HL-60/S4 treated with phorbol 12-myristate 13-acetate at 8.2 ng/mL for 4 days and 3 days (cell line): ENCODE results near the gene ZNF341.
"Not testable (repeated sequence)": the region's sequence is repeated elsewhere in the genome, so short reads cannot be mapped to it uniquely, and the experiment has no call there.

Experiments
- in situ Hi-C: fragments of 300-500 bp; cut with MboI; formaldehyde crosslinking; loops from 2 replicates; pipeline ENCODE4 v1.15.0; 2022; ENCODE audit warnings: low sequenced_read_pairs

ZNF341 gene

GRCh38 chr20:33791959-33792597 is 60.3 kb downstream of the ZNF341 start:
- in situ Hi-C loops: no loop called here

DNA sequence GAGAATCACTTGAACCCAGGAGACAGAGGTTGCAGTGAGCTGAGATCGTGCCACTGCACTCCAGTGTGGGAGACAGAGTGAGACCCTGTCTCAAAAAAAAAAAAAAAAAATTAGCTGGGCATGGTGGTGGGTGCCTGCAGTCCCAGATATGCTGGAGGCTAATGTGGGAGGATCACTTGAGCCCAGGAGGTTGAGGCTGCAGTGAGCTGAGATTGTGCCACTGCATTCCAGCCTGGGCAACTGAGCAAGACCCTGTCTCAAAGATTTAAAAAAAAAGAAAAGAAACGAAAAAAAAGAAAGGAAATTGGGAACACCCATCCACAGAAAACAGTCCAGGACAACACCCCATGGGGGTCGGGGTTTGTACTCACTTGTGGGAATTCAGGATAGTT is 60.8 kb downstream of the ZNF341 start:
- in situ Hi-C loops: not testable (repeated sequence)

- in situ Hi-C loops: no loop called here
Observed at GRCh38 chr20:33793011-33793931, 61.5 kb downstream of the ZNF341 start.

DNA sequence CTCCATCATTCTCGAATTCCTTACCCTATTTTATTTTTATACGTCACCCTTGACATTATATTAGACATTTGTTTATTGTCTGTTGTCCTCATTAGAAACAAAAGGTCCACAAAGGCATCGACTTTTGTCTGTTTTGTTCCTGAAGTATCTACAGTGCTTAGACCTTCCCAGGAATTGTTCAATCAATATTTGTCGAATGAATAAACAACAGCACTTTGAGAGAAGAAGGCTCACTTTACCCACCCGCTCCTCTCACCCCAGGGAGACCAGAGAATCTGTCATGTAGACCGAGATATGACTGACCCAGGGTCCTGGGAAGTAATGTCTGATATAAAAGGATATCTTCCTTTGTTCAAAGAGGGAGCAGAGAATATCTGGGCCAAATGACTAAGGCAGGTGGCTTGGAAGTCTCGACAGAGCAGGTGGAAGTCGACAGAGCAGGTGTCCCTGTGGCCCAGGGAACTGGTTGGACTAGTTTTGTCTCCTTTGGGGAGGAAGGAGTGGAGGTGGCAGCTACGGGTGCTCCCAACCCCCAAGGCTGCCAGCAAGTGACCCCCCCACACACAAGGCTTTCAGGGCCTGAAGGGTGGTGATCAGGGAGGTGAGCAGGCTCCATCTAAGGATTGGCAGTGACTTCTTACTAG is 64.6 kb downstream of the ZNF341 start:
- in situ Hi-C loops: no loop called here

DNA sequence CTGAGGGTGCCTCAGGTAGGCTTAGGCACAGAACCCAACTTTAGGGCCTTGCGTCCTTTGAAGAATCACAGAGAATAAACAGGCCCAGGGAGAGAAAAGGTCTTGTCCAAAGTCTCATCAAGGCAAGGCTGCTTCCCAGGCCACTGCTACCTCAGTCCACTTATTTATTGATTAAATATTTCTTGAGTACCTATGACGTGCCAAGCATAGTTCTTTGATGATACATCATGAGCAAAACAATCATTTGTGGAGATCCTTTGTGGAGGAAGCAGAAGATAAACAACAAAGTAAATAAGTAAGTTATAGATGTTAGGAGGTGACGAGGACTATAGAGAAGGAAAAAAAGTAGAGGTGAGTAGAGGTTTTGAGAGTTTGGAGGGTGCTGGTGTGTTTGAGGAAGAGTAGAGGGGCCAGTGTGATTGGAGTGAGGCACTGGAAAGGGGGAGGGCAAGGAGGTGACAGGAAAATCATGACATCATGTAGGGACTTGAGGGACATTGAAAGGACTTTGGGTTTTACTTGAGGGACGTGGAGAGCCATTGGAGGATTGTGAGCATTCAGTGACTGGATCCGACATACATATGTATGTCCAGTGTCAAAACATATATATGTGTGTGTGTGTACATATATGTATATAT is 65.2 kb downstream of the ZNF341 start:
- in situ Hi-C loops: no loop called here

- in situ Hi-C loops: no loop called here
Observed at GRCh38 chr20:33798444-33798843, 66.6 kb downstream of the ZNF341 start.

DNA sequence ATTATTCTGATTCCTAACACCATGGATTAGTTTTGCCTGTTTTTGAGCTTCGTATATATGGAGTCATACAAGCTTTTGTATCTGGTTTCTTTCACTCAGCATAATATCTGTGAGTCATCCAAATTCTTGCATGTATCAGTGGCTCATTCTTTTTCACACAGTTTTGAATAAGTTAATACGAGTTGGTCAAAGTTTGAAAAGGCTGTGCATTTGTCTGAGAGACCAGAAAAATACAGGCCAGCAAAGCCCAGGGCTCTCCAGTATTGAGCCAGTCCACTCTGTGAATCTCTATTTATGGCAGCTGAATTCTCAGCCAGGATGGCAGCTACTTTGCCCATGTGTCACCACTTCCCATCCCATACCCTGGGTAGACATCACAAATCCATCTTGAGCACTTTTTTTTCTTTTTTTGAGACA is 72.1 kb downstream of the ZNF341 start:
- in situ Hi-C loops: no loop called here

DNA sequence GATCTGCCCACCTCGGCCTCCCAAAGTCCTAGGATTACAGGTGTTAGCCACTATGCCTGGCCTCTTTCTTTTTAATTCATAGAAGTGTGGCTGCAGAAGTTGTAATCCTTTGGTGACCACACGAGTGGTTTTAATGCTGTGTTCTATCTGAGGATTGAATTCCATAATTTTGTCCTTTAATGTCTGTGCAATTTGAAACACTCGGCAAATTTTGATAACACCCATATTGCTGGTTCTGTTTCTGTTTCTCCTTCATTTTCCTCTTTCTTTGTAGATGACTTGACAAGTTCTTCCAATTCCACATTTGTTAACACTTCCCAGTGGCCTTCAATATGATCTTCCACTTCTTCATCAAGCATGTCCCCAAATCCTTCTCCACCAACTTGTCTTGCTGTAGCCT is 76.6 kb downstream of the ZNF341 start:
- in situ Hi-C loops: no loop called here

- in situ Hi-C loops: no loop called here
Observed at GRCh38 chr20:33810259-33810658, 78.5 kb downstream of the ZNF341 start.

DNA sequence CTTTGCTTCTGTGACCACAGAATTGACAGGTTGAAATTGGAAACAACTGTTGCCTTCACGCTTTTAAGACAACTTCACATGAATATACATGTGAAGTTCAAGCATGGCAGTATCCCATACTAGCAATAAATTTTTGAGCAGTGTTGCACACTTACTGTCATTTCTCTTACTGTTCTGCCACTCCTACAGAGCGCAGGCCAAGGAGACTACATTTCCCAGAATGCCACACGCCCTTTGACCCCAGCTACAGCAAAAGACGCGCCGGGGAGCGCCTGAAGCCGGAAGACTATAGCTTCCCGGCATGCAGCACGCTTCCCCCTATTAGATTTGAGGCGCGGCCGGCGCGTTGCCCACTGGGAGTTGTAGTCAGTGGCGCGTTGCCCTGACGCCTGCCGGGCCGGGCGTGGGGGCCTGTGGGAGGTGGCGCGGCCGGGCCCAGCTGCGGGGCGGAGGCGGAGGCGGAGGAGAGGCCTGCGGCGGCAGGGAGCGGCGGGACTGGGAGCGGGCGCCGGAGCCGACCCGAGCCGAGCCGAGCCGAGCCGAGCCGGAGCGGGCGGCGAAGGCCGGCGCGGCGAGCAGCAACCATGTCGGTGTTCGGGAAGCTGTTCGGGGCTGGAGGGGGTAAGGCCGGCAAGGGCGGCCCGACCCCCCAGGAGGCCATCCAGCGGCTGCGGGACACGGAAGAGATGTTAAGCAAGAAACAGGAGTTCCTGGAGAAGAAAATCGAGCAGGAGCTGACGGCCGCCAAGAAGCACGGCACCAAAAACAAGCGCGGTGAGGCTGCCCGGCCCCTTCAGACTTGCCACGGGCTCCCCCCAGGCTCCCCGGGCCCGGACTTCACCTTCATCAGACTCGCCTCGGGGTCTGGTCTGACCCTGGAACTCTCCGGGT is 79.3 kb downstream of the ZNF341 start, which contains the start of gene CHMP4B:
CHMP4B (plus strand) TSS at position 464 of the 891 bp plus-strand sequence; CDS start at position 585, 121 bp downstream.
- in situ Hi-C loops: no loop called here

DNA sequence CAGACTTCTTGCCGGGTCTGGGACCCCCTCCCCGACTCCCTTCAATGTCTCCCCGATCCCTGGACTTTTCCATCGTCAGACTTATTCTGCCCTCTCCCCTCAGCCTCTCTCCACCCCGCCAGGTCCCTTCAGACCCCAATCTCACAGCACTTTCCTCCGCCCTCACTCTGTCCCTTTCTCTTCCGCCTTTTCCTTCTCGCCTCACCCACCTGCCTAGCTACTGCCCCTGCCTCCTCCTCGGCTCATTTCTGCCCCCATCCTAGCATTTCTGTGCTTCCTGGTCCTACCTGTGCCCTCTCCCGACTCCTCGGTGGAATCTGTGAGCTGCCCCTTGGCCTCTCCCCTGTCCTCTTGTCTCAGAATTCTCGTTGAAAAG is 80.0 kb downstream of the ZNF341 start:
- in situ Hi-C loops: no loop called here

GRCh38 chr20:33812152-33812849 is 80.5 kb downstream of the ZNF341 start:
- in situ Hi-C loops: no loop called here

DNA sequence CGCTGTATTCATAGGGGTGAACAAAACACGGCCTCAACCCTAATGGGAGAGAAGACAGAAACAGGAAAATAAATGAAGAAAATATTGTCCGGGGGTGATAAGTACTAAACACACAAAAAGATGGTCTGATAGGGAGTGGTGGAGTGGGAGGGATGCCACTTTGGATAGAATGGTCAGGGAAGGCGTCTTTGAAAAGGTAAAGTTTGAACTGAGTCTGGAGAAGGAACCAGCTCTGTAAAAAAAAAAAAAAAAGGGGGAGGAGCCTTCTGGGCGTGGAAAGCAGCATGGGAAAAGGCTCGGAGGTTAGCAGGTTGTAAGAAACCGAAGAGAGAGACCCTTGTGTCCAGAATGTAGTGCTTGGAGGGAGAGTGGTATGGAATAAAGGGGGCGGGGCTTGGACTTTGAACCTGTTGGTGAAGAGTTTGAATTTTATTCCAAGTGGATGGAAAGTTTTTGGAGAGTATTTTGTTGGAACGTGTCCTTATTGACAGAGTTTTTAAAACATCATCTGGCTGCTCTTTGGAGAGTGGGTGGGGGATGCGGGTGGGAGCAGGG is 81.2 kb downstream of the ZNF341 start:
- in situ Hi-C loops: no loop called here

GRCh38 chr20:33814238-33814712 is 82.5 kb downstream of the ZNF341 start:
- in situ Hi-C loops: no loop called here

- in situ Hi-C loops: no loop called here
Observed at GRCh38 chr20:33815671-33816070, 83.9 kb downstream of the ZNF341 start.

- in situ Hi-C loops: no loop called here
Observed at GRCh38 chr20:33816191-33816590, 84.4 kb downstream of the ZNF341 start.

DNA sequence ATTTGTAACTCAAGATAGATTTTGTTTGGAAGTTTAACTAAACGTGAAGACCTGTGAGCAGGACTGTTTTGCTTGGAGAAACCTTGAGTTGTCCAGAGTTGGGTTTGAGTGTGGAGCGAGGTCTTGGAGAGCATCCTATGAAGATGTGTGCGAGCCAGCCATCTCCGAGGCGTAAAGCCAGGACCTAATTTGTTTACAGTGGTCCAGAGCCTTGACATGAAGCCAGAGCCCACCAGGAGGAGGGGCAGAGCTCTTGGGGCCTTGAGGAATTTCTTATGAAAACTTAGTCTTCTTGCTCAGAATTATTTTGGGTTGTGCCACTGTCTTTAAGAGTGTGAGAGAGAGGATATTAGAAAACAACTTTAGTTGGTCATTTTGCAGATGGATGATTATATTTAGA is 85.6 kb downstream of the ZNF341 start:
- in situ Hi-C loops: no loop called here

DNA sequence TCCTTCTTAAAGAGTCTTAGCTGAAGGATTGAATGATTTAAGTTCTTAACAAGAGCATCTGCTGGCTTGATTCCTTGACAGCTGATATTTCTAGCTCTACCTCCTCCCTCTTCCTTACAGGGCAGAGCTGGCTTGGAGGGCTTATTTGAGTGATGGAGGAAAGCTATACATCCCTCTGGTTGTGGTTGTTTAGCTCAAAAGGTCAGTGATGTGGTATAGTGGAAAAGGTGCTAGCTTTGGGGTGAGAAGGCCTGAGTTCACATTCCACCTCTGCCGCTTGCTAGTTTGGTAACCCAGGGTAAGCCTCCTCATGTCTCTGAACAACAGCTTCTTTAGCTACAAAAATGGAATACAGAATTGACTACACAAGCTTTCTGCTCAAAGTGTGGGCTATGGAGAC is 87.7 kb downstream of the ZNF341 start:
- in situ Hi-C loops: no loop called here

- in situ Hi-C loops: no loop called here
Observed at GRCh38 chr20:33820362-33820761, 88.6 kb downstream of the ZNF341 start.
